CD4-positive, alpha-beta T cell treated with Interleukin-15 for 4 hours (primary cell): ENCODE measurements around the gene IPO8.
"Not testable (repeated sequence)": the region's sequence is repeated elsewhere in the genome, so short reads cannot be mapped to it uniquely, and the experiment has no call there.

ENCODE experiments used
- DNase-seq: peaks from one replicate; pipeline ENCODE4 v3.0.0-alpha.2; 2020; ENCODE audit warnings: low spot score

IPO8 gene

DNA sequence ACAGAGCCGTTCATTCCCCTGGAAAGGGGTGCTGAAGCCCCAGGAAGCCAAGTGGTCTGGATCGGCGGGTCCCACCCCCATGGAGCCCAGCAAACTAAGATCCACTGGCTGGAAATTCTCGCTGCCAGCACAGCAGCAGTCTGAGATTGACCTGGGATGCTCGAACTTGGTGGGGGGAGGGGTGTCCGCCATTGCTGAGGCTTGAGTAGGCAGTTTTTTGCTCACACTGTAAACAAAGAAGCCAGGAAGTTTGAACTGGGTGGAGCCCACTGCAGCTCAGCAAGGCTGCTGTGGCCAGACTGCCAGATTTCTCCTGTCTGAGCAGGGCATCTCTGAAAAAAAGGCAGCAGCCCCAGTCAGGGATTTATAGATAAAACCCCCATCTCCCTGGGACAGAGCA, 91.4 kb downstream of the IPO8 start:
- DNase-seq, result not testable (repeated sequence)

DNA sequence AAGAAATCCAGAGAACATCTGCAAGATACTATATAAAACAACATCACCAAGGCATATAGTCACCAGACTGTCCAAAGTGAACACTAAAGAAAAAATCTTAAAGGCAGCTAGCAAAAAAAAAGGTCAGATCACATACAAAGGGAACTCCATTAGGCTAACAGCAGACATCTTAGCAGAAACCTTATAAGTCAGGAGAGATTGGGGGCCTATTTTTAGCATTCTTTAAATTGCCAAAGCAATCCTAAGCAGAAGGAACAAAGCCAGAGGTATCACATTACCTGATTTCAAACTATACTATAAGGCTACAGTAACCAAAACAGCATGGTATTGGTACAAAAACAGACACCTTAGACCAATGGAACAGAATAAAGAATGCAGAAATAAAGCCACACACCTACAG, 92.5 kb downstream of the IPO8 start:
- no peak for DNase-seq

DNA sequence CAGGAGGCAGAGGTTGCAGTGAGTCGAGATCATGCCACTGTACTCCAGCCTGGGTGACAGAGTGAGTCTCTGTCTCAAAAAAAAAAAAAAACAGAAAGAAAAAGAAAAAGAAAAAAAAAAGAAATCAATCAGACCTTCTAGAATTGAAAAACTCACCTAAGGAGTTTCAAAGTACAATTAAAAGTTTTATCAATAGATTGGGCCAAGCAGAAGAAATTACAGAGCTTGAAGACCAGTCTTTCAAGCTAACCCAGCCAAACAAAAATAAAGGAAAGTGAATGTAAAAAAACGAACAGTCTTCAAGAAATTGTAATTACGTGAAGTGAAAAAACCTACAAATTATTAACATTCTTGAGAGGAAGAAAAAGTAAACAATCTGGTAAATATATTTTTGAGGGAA, 93.0 kb downstream of the IPO8 start:
- DNase-seq, result no peak

DNA sequence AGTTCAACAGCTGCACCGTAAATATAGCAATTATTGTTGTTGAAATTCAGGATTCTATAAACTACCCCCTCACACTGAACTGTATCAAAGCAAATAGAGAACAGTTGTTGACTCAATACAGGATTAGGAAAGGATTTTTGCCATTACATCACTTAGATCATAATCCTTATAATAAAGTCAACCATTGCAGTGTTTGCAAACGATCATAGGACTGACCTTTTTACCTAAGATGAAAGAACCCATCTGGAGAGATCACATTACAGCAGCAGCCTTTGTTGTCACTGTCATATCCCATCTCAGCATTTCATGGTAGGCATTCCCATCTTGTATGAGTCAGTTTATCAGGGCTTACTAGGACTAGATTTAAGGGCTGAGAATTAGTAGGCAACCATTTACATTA, 96.1 kb downstream of the IPO8 start:
- DNase-seq, result no peak

DNA sequence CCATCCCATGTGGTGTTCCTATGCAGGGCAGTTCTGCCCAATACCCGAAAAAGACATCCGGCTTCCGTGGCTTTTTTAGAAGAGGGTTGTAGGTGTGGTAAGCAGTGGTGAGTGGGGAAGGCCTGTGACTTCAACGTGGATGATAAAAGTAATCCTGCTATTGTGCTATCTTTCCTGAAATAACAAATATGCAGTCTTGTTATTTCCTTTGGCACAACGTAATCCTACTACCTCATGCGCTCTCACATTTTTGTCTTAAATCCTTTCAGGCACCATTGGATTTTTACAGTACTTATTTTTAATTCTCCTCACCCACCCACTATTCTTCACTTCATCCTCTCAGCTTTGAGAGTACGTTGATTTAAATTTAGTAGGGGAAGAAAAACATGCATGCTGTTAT, 96.8 kb downstream of the IPO8 start:
- DNase-seq, result no peak

DNA sequence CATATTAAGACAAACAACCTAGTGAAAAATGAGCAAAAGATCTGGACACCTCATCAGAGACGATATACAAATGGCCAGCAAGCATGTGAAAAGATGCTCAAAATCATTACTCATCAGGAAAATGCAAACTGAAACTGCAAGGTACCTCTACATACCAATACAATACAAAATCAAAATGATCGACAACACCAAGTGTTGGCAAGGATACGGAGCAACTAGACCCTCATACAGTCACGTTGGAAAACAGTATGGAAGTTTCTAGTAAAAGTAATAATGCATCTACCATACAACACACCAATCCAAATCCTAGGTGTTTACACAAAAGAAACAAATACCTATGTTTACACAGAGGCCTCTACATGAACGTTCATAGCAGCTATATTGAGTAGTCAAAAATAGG, 99.9 kb downstream of the IPO8 start:
- DNase-seq, result no peak

DNA sequence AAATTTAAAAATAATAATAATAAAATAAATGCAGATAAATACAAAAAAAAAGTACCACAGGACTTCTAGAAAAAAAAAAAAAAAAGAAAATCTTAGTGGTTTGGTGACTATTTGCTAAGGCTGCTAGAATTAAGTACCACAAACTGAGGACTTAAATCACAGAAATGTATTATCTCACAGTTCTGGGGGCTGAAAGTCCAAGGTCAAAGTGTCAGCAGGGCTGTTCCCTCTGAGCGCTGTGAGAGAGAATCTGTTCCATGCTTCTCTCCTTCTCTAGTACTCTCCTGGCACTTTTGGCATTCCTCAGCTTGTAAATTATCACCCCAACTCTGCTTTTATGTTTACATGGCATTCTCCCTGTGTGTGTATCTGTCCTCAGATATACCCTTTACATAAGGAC, 101.2 kb downstream of the IPO8 start:
- DNase-seq, result no peak

DNA sequence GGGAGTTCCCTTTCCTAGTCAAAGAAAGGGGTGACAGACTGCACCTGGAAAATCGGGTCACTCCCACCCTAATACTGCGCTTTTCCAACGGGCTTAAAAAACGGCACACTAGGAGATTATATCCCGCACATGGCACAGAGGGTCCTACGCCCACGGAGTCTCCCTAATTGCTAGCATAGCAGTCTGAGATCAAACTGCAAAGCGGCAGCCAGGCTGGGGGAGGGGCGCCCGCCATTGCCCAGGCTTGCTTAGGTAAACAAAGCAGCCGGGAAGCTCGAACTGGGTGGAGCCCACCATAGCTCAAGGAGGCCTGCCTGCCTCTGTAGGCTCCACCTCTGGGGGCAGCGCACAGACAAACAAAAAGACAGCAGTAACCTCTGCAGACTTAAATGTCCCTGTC, 107.1 kb downstream of the IPO8 start:
- DNase-seq, result not testable (repeated sequence)

DNA sequence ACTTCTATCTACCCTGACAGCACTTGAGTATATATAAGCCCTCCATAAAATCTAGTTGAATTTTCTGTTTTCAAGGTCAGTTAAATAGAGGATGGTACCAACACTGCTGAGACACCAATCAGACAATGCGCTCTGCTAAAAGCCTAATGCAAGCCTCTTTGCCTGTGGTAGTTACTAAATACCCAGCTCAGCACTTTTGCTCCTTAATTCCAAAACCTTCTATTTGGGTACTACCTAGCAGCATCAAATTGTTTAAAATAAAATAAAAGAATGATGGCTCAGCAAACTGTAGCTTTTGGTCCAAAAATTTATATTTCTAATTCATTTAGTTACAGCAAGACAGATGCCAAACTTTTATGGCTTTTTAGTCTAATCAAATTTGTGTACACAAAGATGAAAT, 107.9 kb downstream of the IPO8 start:
- DNase-seq, result no peak

DNA sequence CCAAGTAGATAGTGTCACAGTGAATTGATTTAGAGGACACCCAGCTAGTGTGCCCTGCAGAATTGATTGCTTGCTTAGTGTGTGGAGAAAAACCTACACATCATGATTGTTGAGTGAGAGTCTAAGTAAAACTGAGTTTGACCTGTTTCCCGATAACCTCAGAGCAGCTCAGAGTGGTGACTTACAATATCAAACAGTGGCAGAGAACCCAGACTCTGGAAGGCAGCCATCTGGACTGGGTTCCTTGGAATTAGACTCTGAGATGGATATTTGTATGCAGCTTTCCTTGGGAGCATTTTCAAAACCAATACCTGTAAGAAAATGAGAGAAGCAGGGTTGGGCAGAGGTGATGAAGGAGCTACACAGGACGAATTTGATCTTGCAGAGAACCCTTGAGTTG, 109.8 kb downstream of the IPO8 start:
- no peak for DNase-seq

DNA sequence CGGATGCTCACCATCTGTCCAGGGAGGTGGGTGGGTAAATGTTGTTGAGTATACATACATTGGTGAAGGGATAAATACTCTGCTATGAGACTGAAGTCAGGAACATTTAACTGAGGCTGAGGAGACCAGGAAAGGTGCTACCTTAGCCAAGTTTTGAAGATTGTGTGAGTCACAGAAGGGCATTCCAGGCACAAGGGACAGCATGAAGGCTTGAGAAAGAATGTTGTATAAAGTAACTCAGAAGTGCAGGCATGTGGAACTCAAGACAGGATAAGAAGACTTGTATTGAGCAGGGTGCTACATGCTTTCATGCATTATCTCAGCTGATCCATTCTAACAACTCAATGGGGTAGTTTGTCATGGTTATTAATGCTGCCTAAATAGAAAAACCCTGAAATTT, 112.7 kb downstream of the IPO8 start:
- no peak for DNase-seq

DNA sequence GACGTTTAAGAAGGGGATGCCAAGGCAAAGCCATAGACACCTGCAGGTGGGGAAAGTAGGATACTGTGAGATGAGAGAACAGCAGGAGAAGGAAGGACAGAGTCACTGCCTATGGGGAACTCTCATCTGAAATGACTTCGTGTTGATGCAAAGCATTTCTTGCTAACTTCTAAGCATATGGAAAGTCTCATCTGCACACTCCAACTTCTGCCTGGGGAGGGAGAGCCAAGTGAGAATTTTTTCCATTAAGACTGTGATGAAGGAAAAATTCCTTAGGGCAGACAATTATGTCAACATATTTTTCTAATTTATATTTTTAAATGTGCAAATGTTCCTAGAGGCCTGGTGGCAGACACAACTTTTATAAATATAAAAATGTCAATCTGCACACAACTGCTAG, 115.3 kb downstream of the IPO8 start:
- DNase-seq, result no peak
